Measurements from ENCODE around the gene C16orf54. TPM values are rescaled to one million over a fixed set of nuclear protein-coding genes. Genes with fewer than 3 reads are reported as not detected.
"Not testable (repeated sequence)": the region's sequence is repeated elsewhere in the genome, so short reads cannot be mapped to it uniquely, and the experiment has no call there.

Gene C16orf54
- total RNA-seq, 1 experiment from 2014 or later, result not detected

DNA sequence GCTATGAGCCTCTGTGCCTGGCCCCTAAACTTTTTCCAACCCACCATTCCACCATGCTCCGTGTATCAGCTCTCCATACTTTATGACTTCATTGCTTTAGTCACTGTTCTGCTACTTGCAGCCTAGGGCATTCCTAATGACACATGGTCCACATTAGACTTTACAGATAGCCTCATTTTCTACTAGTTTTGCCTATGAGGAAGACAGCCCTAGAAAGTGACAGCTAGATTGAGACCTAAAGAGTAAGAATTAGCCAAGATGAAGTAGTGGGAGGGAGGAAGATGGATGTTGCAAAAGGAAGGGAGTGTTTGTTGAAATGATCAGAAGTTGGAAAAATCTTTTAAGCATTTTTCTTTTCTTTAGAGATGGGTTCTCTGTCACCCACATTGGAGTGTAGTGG is 11.0 kb downstream of the C16orf54 start:
- no peak for TF ChIP-seq CTCF (IDR thresholded peaks at IDR 0.05; ENCODE audit: unreplicated experiment)
- H3K4me3 Mint-ChIP-seq (ENCODE audit: low read depth, unreplicated experiment), result no peak overlapping the region
- H3K27ac Mint-ChIP-seq (ENCODE audit: unreplicated experiment), result no peak overlapping the region
- no peak for DNase-seq
- H3K4me1 Mint-ChIP-seq (ENCODE audit: low read depth, unreplicated experiment), result peaks cover 13% of the 10 kb centered on the region
- no TSS peak for BruUV-seq (replicated peaks)
- no peaks in the 10 kb centered on the region for H3K9me3 Mint-ChIP-seq (ENCODE audit: low read depth, unreplicated experiment)
- CTCF ChIA-PET, result interaction anchor here (0.6 kb wide), 1 partner anchor 25 kb away, joined by 3 read pairs; no protein-coding TSS in a partner anchor
- H3K36me3 Mint-ChIP-seq (ENCODE audit: insufficient read depth, unreplicated experiment), result no peaks in the 10 kb centered on the region
- intact Hi-C loops (cut with micrococcal nuclease; ENCODE audit: unreplicated experiment), result no loop called here
- H3K27me3 Mint-ChIP-seq (ENCODE audit: unreplicated experiment), result peaks cover 23% of the 10 kb centered on the region

GRCh38 chr16:29731768-29732601 is 13.8 kb downstream of the C16orf54 start:
- H3K4me3 Mint-ChIP-seq (ENCODE audit: low read depth, unreplicated experiment); H3K27ac Mint-ChIP-seq (ENCODE audit: unreplicated experiment); DNase-seq; H3K9me3 Mint-ChIP-seq (ENCODE audit: low read depth, unreplicated experiment); BruUV-seq (replicated peaks); H3K36me3 Mint-ChIP-seq (ENCODE audit: insufficient read depth, unreplicated experiment); intact Hi-C loops (cut with micrococcal nuclease; ENCODE audit: unreplicated experiment); CTCF ChIA-PET: not testable (repeated sequence)
- Mint-ChIP-seq H3K27me3 (ENCODE audit: unreplicated experiment) (peaks cover 36% of the 10 kb centered on the region), H3K4me1 (ENCODE audit: low read depth, unreplicated experiment) (peaks cover 11% of the 10 kb centered on the region)

GRCh38 chr16:29730649-29731048 is 15.1 kb downstream of the C16orf54 start:
- no peak for DNase-seq
- intact Hi-C loops (cut with micrococcal nuclease; ENCODE audit: unreplicated experiment), result no loop called here
- peaks cover 28% of the 10 kb centered on the region for H3K27me3 Mint-ChIP-seq (ENCODE audit: unreplicated experiment)
- no TSS peak for BruUV-seq (replicated peaks)
- no peak for TF ChIP-seq CTCF (IDR thresholded peaks at IDR 0.05; ENCODE audit: unreplicated experiment)
- CTCF ChIA-PET, result no interaction called here
- H3K4me3 Mint-ChIP-seq (ENCODE audit: low read depth, unreplicated experiment), result no peak overlapping the region
- no peak overlapping the region for H3K27ac Mint-ChIP-seq (ENCODE audit: unreplicated experiment)
- peaks cover 14% of the 10 kb centered on the region for H3K4me1 Mint-ChIP-seq (ENCODE audit: low read depth, unreplicated experiment)
- no peaks in the 10 kb centered on the region for H3K36me3 Mint-ChIP-seq (ENCODE audit: insufficient read depth, unreplicated experiment)
- H3K9me3 Mint-ChIP-seq (ENCODE audit: low read depth, unreplicated experiment), result no peaks in the 10 kb centered on the region

GRCh38 chr16:29729116-29729521 is 16.7 kb downstream of the C16orf54 start:
- intact Hi-C loops (cut with micrococcal nuclease; ENCODE audit: unreplicated experiment), result no loop called here
- TF ChIP-seq CTCF (IDR thresholded peaks at IDR 0.05; ENCODE audit: unreplicated experiment), result peak; percentile 59
- no peaks in the 10 kb centered on the region for H3K36me3 Mint-ChIP-seq (ENCODE audit: insufficient read depth, unreplicated experiment)
- H3K27me3 Mint-ChIP-seq (ENCODE audit: unreplicated experiment), result peaks cover 13% of the 10 kb centered on the region
- BruUV-seq (replicated peaks), result no TSS peak
- CTCF ChIA-PET, result interaction anchor here (0.6 to 1.7 kb wide), 6 partner anchors 16 to 88 kb away, joined by 3 to 16 read pairs (median 4); partner anchors contain the start of genes KIF22 and PAGR1
- no peak overlapping the region for H3K27ac Mint-ChIP-seq (ENCODE audit: unreplicated experiment)
- no peaks in the 10 kb centered on the region for H3K9me3 Mint-ChIP-seq (ENCODE audit: low read depth, unreplicated experiment)
- peak; percentile 20 for DNase-seq
- H3K4me3 Mint-ChIP-seq (ENCODE audit: low read depth, unreplicated experiment), result no peak overlapping the region
- peaks cover 14% of the 10 kb centered on the region for H3K4me1 Mint-ChIP-seq (ENCODE audit: low read depth, unreplicated experiment)

DNA sequence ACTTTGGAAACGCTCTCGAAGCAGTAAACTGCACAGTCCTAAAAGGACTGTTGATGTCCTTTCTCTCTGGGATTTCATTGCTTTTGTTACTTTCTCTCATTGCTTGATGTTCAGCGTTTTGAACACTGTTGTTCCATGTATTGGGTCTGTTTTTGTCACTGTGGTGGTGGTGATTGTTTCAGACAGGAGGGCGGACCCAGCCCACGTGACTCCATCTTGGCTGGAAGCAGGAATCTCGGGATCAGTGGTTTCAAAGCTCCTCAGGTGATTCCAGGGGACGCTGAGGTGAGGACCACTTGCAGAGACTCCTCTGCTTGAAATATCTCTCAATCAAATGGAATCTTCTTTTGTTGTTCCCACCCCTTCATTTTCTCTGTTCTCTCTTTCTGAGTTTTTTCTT is 18.3 kb downstream of the C16orf54 start:
- no peak overlapping the region for H3K4me3 Mint-ChIP-seq (ENCODE audit: low read depth, unreplicated experiment)
- no peak overlapping the region for H3K27ac Mint-ChIP-seq (ENCODE audit: unreplicated experiment)
- intact Hi-C loops (cut with micrococcal nuclease; ENCODE audit: unreplicated experiment), result no loop called here
- no peaks in the 10 kb centered on the region for H3K36me3 Mint-ChIP-seq (ENCODE audit: insufficient read depth, unreplicated experiment)
- CTCF ChIA-PET, result no interaction called here
- no peak for DNase-seq
- BruUV-seq (replicated peaks), result no TSS peak
- peaks cover 13% of the 10 kb centered on the region for H3K27me3 Mint-ChIP-seq (ENCODE audit: unreplicated experiment)
- no peaks in the 10 kb centered on the region for H3K9me3 Mint-ChIP-seq (ENCODE audit: low read depth, unreplicated experiment)
- no peak for TF ChIP-seq CTCF (IDR thresholded peaks at IDR 0.05; ENCODE audit: unreplicated experiment)
- peaks cover 14% of the 10 kb centered on the region for H3K4me1 Mint-ChIP-seq (ENCODE audit: low read depth, unreplicated experiment)

Data from Calu3 (cell line).